ENCODE results near the gene POLR1G. TPM values are rescaled to one million over a fixed set of nuclear protein-coding genes. Genes with fewer than 3 reads are reported as not detected.

The POLR1G gene
- total and polyA plus RNA-seq, 9 of the 15 experiments (the other 6 are each of a cell fraction or from before 2014, with no cell fraction given), result 3.0 to 50.1 (median 27.4) TPM

DNA sequence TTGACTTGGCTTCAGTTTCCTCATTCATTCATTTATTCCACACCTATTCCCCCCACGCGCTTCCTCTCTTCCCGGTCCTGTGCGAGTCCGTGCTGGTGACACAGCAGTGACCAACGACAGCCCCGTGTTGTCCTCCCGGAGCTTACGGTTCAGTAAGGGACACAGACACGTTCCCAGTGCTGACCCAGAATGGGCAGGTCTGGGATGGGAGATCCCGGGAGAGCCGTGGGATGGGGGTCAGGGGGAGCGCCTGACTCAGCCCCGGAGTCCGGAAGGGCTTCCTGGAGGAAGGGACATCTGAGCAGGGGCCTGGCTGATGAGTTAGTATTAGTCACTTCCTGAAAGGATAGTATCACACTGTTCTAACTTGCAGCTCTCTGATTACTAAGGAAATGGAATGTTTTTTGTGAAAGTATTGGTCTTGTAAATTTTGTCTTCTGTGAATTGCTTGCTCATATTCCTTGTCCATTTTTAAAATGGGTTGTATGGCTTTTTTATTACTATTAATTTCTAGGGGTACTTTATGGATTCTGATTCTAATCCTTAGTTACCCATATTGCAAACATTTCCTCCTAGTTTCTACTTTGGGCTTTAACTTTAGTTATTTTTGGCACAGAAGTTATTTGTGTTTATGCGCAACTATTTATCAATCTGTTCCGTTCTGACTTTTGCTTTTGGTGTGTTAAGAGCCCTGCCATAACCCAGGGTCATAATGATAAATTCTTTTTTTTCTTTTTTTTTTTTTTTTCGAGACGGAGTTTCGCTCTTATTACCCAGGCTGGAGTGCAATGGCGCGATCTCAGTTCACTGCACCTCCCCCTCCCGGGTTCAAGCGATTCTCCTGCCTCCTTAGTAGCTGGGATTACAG, 18.0 kb downstream of the POLR1G start (continued):
- TF ChIP-seq, protein P1, sequence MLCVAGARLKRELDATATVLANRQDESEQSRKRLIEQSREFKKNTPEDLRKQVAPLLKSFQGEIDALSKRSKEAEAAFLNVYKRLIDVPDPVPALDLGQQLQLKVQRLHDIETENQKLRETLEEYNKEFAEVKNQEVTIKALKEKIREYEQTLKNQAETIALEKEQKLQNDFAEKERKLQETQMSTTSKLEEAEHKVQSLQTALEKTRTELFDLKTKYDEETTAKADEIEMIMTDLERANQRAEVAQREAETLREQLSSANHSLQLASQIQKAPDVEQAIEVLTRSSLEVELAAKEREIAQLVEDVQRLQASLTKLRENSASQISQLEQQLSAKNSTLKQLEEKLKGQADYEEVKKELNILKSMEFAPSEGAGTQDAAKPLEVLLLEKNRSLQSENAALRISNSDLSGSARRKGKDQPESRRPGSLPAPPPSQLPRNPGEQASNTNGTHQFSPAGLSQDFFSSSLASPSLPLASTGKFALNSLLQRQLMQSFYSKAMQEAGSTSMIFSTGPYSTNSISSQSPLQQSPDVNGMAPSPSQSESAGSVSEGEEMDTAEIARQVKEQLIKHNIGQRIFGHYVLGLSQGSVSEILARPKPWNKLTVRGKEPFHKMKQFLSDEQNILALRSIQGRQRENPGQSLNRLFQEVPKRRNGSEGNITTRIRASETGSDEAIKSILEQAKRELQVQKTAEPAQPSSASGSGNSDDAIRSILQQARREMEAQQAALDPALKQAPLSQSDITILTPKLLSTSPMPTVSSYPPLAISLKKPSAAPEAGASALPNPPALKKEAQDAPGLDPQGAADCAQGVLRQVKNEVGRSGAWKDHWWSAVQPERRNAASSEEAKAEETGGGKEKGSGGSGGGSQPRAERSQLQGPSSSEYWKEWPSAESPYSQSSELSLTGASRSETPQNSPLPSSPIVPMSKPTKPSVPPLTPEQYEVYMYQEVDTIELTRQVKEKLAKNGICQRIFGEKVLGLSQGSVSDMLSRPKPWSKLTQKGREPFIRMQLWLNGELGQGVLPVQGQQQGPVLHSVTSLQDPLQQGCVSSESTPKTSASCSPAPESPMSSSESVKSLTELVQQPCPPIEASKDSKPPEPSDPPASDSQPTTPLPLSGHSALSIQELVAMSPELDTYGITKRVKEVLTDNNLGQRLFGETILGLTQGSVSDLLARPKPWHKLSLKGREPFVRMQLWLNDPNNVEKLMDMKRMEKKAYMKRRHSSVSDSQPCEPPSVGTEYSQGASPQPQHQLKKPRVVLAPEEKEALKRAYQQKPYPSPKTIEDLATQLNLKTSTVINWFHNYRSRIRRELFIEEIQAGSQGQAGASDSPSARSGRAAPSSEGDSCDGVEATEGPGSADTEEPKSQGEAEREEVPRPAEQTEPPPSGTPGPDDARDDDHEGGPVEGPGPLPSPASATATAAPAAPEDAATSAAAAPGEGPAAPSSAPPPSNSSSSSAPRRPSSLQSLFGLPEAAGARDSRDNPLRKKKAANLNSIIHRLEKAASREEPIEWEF (CRISPR knock-in tag; IDR thresholded peaks at IDR 0.05), result no peak
- TF ChIP-seq, protein P2, sequence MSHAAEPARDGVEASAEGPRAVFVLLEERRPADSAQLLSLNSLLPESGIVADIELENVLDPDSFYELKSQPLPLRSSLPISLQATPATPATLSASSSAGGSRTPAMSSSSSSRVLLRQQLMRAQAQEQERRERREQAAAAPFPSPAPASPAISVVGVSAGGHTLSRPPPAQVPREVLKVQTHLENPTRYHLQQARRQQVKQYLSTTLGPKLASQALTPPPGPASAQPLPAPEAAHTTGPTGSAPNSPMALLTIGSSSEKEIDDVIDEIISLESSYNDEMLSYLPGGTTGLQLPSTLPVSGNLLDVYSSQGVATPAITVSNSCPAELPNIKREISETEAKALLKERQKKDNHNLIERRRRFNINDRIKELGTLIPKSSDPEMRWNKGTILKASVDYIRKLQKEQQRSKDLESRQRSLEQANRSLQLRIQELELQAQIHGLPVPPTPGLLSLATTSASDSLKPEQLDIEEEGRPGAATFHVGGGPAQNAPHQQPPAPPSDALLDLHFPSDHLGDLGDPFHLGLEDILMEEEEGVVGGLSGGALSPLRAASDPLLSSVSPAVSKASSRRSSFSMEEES (CRISPR knock-in tag; IDR thresholded peaks at IDR 0.05), result no peak
- TF ChIP-seq, protein P3, sequence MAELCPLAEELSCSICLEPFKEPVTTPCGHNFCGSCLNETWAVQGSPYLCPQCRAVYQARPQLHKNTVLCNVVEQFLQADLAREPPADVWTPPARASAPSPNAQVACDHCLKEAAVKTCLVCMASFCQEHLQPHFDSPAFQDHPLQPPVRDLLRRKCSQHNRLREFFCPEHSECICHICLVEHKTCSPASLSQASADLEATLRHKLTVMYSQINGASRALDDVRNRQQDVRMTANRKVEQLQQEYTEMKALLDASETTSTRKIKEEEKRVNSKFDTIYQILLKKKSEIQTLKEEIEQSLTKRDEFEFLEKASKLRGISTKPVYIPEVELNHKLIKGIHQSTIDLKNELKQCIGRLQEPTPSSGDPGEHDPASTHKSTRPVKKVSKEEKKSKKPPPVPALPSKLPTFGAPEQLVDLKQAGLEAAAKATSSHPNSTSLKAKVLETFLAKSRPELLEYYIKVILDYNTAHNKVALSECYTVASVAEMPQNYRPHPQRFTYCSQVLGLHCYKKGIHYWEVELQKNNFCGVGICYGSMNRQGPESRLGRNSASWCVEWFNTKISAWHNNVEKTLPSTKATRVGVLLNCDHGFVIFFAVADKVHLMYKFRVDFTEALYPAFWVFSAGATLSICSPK (IDR thresholded peaks at IDR 0.05; ENCODE audit: borderline replicate concordance), result peak; percentile 22; the same call in 1 of the 2 replicates
- TF ChIP-seq, protein P4, sequence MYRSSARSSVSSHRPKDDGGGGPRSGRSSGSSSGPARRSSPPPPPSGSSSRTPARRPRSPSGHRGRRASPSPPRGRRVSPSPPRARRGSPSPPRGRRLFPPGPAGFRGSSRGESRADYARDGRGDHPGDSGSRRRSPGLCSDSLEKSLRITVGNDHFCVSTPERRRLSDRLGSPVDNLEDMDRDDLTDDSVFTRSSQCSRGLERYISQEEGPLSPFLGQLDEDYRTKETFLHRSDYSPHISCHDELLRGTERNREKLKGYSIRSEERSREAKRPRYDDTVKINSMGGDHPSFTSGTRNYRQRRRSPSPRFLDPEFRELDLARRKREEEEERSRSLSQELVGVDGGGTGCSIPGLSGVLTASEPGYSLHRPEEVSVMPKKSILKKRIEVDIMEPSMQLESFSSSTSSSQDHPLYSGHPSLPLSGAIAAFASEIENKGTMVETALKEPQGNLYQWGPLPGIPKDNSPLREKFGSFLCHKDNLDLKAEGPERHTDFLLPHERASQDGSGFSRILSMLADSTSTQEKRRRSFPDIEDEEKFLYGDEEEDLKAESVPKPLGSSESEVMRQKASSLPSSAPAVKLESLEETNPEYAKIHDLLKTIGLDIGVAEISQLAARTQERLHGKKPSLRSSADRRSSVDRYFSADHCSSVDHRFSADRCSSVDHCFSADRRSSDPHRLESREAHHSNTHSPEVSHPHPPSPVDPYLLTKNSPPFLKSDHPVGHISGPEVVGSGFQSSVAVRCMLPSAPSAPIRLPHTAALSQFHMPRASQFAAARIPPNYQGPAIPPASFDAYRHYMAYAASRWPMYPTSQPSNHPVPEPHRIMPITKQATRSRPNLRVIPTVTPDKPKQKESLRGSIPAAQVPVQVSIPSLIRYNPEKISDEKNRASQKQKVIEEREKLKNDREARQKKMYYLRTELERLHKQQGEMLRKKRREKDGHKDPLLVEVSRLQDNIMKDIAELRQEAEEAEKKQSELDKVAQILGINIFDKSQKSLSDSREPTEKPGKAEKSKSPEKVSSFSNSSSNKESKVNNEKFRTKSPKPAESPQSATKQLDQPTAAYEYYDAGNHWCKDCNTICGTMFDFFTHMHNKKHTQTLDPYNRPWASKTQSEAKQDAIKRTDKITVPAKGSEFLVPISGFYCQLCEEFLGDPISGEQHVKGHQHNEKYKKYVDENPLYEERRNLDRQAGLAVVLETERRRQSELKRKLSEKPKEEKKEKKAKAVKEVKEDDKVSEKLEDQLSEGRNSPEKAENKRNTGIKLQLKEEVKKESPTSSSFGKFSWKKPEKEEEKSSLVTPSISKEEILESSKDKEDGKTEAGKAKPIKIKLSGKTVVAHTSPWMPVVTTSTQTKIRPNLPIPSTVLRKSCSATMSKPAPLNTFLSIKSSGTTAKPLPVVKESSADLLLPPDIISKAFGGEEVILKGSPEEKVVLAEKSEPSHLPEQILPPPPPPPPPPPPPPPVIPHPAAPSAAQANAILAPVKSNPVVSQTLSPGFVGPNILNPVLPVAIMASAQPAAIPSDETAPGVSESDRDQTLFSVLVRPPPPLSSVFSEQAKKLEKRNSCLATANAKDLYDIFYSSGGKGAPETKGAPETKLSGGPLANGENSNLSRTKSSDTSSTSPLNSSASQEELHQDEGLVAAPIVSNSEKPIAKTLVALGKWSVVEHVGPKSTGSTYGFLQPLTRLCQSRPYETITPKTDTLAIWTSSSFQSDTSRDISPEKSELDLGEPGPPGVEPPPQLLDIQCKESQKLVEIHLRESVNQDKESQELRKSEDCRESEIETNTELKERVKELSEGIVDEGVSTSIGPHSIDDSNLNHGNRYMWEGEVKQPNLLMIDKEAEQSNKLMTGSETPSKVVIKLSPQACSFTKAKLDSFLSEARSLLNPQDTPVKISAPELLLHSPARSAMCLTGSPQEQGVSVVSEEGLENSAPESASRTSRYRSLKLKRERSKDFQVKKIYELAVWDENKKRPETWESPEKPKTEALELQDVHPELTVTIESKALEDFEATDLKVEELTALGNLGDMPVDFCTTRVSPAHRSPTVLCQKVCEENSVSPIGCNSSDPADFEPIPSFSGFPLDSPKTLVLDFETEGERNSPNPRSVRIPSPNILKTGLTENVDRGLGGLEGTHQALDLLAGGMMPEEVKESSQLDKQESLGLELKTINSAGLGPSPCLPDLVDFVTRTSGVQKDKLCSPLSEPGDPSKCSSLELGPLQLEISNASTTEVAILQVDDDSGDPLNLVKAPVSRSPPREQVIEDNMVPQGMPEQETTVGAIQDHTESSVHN (IDR thresholded peaks at IDR 0.05; ENCODE audit: borderline replicate concordance in 1 of 2, low read depth in 1 of 2), result no peak
- TF ChIP-seq, protein P5, sequence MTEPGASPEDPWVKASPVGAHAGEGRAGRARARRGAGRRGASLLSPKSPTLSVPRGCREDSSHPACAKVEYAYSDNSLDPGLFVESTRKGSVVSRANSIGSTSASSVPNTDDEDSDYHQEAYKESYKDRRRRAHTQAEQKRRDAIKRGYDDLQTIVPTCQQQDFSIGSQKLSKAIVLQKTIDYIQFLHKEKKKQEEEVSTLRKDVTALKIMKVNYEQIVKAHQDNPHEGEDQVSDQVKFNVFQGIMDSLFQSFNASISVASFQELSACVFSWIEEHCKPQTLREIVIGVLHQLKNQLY (CRISPR knock-in tag; conservative IDR thresholded peaks at IDR 0.05), result no peak
- TF ChIP-seq SLC30A9 (CRISPR knock-in tag; IDR thresholded peaks at IDR 0.05), result no peak

All from K562 (cell line).